ENCODE data around the gene KLRB1.
A peak's percentile ranks its signal among the peaks of the same experiment; 100 is the strongest.
"Not testable (repeated sequence)": the region's sequence is repeated elsewhere in the genome, so short reads cannot be mapped to it uniquely, and the experiment has no call there.

The KLRB1 gene

DNA sequence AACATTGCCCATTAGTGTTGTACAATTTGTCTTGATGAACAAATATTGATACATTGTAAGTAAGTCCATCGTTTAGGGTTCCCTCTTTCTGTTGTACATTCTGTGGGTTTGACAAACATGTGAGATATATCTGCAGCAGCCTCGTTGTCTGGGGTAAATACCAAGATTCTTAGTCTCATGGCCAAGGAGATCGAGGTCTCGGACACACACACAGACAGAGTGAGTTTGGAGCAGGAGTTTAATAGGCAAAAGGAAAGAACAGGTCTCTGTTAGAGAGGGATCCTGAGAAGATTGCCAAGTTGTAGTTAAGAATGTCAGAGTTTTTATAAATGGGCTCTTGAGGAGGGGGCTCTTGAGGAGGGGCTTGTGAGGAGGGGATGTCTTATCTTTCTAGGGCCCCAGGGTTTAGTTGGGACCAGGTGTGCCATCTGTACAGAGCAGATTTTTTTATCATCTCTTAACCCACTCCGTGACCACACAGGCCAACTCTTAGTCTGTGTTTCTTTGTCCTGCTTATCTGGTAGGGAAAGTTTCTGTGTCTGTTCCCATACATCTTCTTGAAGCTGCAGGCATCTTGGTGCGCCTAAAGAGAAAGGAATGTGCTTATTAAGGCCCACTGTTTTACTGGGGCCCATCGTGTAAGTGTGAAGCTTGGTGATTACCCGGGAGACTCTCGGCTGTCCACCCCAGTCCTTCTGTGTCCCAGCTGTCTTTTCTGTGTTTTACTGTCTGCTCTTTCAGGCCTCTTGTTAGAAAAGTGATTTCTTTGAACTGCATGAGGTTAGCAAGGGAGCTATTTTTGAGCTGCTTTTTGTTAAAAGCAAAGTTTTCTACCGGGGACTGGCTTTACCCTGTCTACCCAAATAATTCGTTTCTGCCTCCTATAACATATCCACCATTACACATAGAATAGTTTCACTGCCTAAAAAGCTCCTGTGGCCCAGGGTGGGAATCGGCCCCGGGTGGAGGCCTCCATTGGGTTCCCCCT is 39.4 kb upstream of the KLRB1 start:
- Histone ChIP-seq H3K4me1 (ENCODE audit: low read length) (peaks cover 23% of the 10 kb centered on the region), H3F3A (ENCODE audit: insufficient read depth, low read length) (peaks cover 43% of the 10 kb centered on the region), H3K9ac (ENCODE audit: low read length) (peak overlapping the region; percentile 86), H3K27ac (ENCODE audit: low read length) (peak overlapping the region; percentile 95), H3K4me2 (ENCODE audit: low read depth, low read length) (peak overlapping the region; percentile 89), H4K20me1 (ENCODE audit: insufficient read depth, low read length) (no peaks in the 10 kb centered on the region), H3K9me2 (replicated peaks; ENCODE audit: insufficient read depth, low read length) (no peaks in the 10 kb centered on the region), H3K9me3 (replicated peaks; ENCODE audit: insufficient read depth, low read length) (no peaks in the 10 kb centered on the region), H2AFZ (ENCODE audit: low read length) (peak overlapping the region; percentile 91), H3K27me3 (replicated peaks; ENCODE audit: insufficient read depth, low read length) (no peaks in the 10 kb centered on the region), H3K36me3 (replicated peaks; ENCODE audit: insufficient read depth, low read length) (no peaks in the 10 kb centered on the region), H3K79me2 (ENCODE audit: low read length) (peaks cover 30% of the 10 kb centered on the region), H3K4me3 (ENCODE audit: low read length) (peak overlapping the region; percentile 63)
- TF ChIP-seq EZH2 (optimal IDR thresholded peaks at IDR 0.05; ENCODE audit: low read depth, low read length) (no peak), EZH2phosphoT487 (IDR thresholded peaks at IDR 0.05; ENCODE audit: low read length) (no peak)
- TF ChIP-seq, protein P1, sequence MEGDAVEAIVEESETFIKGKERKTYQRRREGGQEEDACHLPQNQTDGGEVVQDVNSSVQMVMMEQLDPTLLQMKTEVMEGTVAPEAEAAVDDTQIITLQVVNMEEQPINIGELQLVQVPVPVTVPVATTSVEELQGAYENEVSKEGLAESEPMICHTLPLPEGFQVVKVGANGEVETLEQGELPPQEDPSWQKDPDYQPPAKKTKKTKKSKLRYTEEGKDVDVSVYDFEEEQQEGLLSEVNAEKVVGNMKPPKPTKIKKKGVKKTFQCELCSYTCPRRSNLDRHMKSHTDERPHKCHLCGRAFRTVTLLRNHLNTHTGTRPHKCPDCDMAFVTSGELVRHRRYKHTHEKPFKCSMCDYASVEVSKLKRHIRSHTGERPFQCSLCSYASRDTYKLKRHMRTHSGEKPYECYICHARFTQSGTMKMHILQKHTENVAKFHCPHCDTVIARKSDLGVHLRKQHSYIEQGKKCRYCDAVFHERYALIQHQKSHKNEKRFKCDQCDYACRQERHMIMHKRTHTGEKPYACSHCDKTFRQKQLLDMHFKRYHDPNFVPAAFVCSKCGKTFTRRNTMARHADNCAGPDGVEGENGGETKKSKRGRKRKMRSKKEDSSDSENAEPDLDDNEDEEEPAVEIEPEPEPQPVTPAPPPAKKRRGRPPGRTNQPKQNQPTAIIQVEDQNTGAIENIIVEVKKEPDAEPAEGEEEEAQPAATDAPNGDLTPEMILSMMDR (IDR thresholded peaks at IDR 0.05; ENCODE audit: low read length), result no peak
- DNase-seq, result peak; percentile 30

DNA sequence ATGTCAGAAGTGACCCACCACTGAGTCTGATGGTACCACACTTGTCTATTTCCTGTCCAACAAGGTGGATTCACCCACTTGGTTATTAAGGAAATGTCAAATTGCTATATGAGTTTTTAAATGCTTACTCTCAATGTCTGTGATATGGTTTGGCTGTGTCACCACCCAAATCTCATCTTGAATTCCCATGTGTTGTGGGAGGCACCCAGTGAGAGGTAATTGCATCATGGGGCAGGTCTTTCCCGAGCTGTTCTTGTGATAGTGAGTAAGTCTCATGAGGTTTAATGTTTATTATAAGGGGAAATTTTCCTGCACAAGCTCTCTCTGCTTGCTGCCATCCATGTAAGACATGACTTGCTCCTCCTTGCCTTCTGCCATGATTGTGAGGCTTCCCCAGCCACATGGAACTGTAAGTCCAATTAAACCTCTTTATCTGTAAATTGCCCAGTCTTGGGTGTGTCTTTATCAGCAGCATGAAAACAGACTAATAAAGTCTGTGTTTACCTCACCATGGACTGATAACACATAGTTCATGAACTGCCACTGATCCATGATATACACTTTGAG is 37.4 kb upstream of the KLRB1 start:
- H4K20me1 ChIP-seq (ENCODE audit: insufficient read depth, low read length); H2AFZ ChIP-seq (ENCODE audit: low read length); H3K4me2 ChIP-seq (ENCODE audit: low read depth, low read length); DNase-seq; H3K9me3 ChIP-seq (replicated peaks; ENCODE audit: insufficient read depth, low read length); H3K27ac ChIP-seq (ENCODE audit: low read length); H3K27me3 ChIP-seq (replicated peaks; ENCODE audit: insufficient read depth, low read length); H3K36me3 ChIP-seq (replicated peaks; ENCODE audit: insufficient read depth, low read length); H3K9me2 ChIP-seq (replicated peaks; ENCODE audit: insufficient read depth, low read length); H3K4me3 ChIP-seq (ENCODE audit: low read length); H3K9ac ChIP-seq (ENCODE audit: low read length): not testable (repeated sequence)
- Histone ChIP-seq H3K79me2 (ENCODE audit: low read length) (peaks cover 15% of the 10 kb centered on the region), H3K4me1 (ENCODE audit: low read length) (peaks cover 11% of the 10 kb centered on the region), H3F3A (ENCODE audit: insufficient read depth, low read length) (peaks cover 27% of the 10 kb centered on the region)

DNA sequence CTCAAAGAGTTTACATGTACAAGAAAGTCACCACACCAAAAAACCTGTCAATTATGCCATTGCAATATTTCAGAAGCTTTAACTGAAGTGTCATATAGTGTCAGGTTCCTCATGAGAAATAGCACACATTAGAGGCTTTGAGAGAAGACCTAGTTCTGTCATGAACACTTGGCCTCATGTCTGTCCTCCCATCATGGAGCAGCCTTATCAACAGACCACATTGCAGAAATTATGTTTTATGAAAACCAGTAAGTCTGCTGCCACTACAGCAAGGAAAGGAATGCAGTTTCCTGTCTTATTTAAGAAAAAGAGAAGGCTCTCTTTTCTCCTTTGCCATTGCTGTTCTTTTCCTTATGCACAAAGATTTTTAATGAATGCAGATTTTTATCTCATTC is 35.5 kb upstream of the KLRB1 start:
- TF ChIP-seq EZH2phosphoT487 (IDR thresholded peaks at IDR 0.05; ENCODE audit: low read length) (no peak), EZH2 (optimal IDR thresholded peaks at IDR 0.05; ENCODE audit: low read depth, low read length) (no peak)
- TF ChIP-seq, protein P1 (IDR thresholded peaks at IDR 0.05; ENCODE audit: low read length), result no peak
- H3K4me2 ChIP-seq (ENCODE audit: low read depth, low read length), result no peak overlapping the region

More for the DNA sequence above, 35.5 kb upstream of the KLRB1 start:
- H3K27me3 ChIP-seq (replicated peaks; ENCODE audit: insufficient read depth, low read length), result no peaks in the 10 kb centered on the region
- H3K9me3 ChIP-seq (replicated peaks; ENCODE audit: insufficient read depth, low read length), result no peaks in the 10 kb centered on the region
- H3K4me1 ChIP-seq (ENCODE audit: low read length), result peaks cover 11% of the 10 kb centered on the region
- H2AFZ ChIP-seq (ENCODE audit: low read length), result no peak overlapping the region
- H4K20me1 ChIP-seq (ENCODE audit: insufficient read depth, low read length), result no peaks in the 10 kb centered on the region
- peaks cover 9% of the 10 kb centered on the region for H3F3A ChIP-seq (ENCODE audit: insufficient read depth, low read length)
- no peaks in the 10 kb centered on the region for H3K36me3 ChIP-seq (replicated peaks; ENCODE audit: insufficient read depth, low read length)
- no peak overlapping the region for H3K4me3 ChIP-seq (ENCODE audit: low read length)
- no peaks in the 10 kb centered on the region for H3K9me2 ChIP-seq (replicated peaks; ENCODE audit: insufficient read depth, low read length)
- H3K27ac ChIP-seq (ENCODE audit: low read length), result no peak overlapping the region
- DNase-seq, result no peak
- H3K9ac ChIP-seq (ENCODE audit: low read length), result no peak overlapping the region
- H3K79me2 ChIP-seq (ENCODE audit: low read length), result no peaks in the 10 kb centered on the region

All from MM.1S (cell line).